Measurements from ENCODE around the gene NDFIP2. TPM values are rescaled to one million over a fixed set of nuclear protein-coding genes. Genes with fewer than 3 reads are reported as not detected.

Gene NDFIP2
- total and polyA plus RNA-seq, 10 of the 15 experiments (the other 5 are each of a cell fraction or from before 2014, with no cell fraction given), result 17.9 to 57.2 (median 30.6) TPM

DNA sequence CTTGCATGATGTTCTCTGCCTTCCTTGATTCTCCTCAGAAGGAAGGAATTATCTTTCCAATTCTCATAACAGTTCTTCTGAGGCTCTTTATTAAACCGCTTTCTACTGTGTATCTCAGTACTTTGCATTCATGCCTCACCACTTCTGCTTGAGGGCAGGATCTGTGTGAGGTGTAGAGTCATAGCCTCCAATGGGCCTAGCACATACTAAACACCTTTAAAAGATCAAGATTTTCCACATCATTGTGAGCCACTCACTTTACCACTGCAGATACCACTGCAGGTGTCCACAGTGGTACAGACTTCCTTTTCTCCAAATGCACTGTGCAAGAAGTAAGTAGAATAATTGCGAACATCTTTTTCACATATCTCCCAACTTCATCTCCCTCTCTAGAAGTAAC is 76.7 kb downstream of the NDFIP2 start:
- TF ChIP-seq SREBF1 (IDR thresholded peaks at IDR 0.05; ENCODE audit: low read length) (no peak), GATAD2B (conservative IDR thresholded peaks at IDR 0.05; ENCODE audit: low read depth) (no peak), TARDBP (IDR thresholded peaks at IDR 0.05; ENCODE audit: borderline replicate concordance) (no peak), IKZF1 (conservative IDR thresholded peaks at IDR 0.05) (no peak), TBL1XR1 (IDR thresholded peaks at IDR 0.05; ENCODE audit: low read depth, low read length) (no peak)
- TF ChIP-seq, protein P1, sequence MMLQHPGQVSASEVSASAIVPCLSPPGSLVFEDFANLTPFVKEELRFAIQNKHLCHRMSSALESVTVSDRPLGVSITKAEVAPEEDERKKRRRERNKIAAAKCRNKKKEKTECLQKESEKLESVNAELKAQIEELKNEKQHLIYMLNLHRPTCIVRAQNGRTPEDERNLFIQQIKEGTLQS (IDR thresholded peaks at IDR 0.05; ENCODE audit: borderline replicate concordance, extremely low read depth, low read depth, low read length), result no peak
- TF ChIP-seq, protein P2, sequence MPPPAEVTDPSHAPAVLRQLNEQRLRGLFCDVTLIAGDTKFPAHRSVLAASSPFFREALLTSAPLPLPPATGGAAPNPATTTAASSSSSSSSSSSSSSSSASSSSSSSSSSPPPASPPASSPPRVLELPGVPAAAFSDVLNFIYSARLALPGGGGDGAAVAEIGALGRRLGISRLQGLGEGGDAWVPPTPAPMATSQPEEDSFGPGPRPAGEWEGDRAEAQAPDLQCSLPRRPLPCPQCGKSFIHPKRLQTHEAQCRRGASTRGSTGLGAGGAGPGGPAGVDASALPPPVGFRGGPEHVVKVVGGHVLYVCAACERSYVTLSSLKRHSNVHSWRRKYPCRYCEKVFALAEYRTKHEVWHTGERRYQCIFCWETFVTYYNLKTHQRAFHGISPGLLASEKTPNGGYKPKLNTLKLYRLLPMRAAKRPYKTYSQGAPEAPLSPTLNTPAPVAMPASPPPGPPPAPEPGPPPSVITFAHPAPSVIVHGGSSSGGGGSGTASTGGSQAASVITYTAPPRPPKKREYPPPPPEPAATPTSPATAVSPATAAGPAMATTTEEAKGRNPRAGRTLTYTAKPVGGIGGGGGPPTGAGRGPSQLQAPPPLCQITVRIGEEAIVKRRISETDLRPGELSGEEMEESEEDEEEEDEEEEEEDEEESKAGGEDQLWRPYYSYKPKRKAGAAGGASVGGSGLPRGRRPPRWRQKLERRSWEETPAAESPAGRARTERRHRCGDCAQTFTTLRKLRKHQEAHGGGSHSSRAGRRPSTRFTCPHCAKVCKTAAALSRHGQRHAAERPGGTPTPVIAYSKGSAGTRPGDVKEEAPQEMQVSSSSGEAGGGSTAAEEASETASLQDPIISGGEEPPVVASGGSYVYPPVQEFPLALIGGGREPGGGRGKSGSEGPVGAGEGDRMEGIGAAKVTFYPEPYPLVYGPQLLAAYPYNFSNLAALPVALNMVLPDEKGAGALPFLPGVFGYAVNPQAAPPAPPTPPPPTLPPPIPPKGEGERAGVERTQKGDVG (CRISPR knock-in tag; IDR thresholded peaks at IDR 0.05), result no peak
- TF ChIP-seq, protein P3, sequence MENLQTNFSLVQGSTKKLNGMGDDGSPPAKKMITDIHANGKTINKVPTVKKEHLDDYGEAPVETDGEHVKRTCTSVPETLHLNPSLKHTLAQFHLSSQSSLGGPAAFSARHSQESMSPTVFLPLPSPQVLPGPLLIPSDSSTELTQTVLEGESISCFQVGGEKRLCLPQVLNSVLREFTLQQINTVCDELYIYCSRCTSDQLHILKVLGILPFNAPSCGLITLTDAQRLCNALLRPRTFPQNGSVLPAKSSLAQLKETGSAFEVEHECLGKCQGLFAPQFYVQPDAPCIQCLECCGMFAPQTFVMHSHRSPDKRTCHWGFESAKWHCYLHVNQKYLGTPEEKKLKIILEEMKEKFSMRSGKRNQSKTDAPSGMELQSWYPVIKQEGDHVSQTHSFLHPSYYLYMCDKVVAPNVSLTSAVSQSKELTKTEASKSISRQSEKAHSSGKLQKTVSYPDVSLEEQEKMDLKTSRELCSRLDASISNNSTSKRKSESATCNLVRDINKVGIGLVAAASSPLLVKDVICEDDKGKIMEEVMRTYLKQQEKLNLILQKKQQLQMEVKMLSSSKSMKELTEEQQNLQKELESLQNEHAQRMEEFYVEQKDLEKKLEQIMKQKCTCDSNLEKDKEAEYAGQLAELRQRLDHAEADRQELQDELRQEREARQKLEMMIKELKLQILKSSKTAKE (IDR thresholded peaks at IDR 0.05; ENCODE audit: low read depth, poor library complexity, severe bottlenecking), result no peak
- TF ChIP-seq, protein P4, sequence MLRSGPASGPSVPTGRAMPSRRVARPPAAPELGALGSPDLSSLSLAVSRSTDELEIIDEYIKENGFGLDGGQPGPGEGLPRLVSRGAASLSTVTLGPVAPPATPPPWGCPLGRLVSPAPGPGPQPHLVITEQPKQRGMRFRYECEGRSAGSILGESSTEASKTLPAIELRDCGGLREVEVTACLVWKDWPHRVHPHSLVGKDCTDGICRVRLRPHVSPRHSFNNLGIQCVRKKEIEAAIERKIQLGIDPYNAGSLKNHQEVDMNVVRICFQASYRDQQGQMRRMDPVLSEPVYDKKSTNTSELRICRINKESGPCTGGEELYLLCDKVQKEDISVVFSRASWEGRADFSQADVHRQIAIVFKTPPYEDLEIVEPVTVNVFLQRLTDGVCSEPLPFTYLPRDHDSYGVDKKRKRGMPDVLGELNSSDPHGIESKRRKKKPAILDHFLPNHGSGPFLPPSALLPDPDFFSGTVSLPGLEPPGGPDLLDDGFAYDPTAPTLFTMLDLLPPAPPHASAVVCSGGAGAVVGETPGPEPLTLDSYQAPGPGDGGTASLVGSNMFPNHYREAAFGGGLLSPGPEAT (IDR thresholded peaks at IDR 0.05; ENCODE audit: low read depth), result no peak
- TF ChIP-seq, protein P5, sequence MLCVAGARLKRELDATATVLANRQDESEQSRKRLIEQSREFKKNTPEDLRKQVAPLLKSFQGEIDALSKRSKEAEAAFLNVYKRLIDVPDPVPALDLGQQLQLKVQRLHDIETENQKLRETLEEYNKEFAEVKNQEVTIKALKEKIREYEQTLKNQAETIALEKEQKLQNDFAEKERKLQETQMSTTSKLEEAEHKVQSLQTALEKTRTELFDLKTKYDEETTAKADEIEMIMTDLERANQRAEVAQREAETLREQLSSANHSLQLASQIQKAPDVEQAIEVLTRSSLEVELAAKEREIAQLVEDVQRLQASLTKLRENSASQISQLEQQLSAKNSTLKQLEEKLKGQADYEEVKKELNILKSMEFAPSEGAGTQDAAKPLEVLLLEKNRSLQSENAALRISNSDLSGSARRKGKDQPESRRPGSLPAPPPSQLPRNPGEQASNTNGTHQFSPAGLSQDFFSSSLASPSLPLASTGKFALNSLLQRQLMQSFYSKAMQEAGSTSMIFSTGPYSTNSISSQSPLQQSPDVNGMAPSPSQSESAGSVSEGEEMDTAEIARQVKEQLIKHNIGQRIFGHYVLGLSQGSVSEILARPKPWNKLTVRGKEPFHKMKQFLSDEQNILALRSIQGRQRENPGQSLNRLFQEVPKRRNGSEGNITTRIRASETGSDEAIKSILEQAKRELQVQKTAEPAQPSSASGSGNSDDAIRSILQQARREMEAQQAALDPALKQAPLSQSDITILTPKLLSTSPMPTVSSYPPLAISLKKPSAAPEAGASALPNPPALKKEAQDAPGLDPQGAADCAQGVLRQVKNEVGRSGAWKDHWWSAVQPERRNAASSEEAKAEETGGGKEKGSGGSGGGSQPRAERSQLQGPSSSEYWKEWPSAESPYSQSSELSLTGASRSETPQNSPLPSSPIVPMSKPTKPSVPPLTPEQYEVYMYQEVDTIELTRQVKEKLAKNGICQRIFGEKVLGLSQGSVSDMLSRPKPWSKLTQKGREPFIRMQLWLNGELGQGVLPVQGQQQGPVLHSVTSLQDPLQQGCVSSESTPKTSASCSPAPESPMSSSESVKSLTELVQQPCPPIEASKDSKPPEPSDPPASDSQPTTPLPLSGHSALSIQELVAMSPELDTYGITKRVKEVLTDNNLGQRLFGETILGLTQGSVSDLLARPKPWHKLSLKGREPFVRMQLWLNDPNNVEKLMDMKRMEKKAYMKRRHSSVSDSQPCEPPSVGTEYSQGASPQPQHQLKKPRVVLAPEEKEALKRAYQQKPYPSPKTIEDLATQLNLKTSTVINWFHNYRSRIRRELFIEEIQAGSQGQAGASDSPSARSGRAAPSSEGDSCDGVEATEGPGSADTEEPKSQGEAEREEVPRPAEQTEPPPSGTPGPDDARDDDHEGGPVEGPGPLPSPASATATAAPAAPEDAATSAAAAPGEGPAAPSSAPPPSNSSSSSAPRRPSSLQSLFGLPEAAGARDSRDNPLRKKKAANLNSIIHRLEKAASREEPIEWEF (IDR thresholded peaks at IDR 0.05; ENCODE audit: insufficient replicate concordance, low read depth, low read length), result no peak
- no TSS peak for BruUV-seq (replicated peaks)
- CTCF ChIA-PET, result interaction anchor here (1.2 kb wide), 1 partner anchor 134 kb away, joined by 3 read pairs; no protein-coding TSS in a partner anchor
- FAIRE-seq, result no peak
- H3K27ac ChIP-seq (ENCODE audit: control insufficient read depth, insufficient read depth), result no peak overlapping the region
- no peaks in the 10 kb centered on the region for H3K27me3 ChIP-seq (replicated peaks in 1 of 2; ENCODE audit: control insufficient read depth in 2 of 2, insufficient read depth in 2 of 2, low read length in 1 of 2)
- H3K4me1 ChIP-seq (ENCODE audit: control insufficient read depth, insufficient read depth, low read length), result no peaks in the 10 kb centered on the region
- no peak for DNase-seq (ENCODE audit: low read depth, low spot score)
- no peak overlapping the region for H2AFZ ChIP-seq (ENCODE audit: control insufficient read depth, low read depth, low read length)
- SMC1A ChIA-PET (ENCODE audit: uncharacterized antibody, unreplicated experiment), result no interaction called here
- no peaks in the 10 kb centered on the region for H3K36me3 ChIP-seq (ENCODE audit: control insufficient read depth in 2 of 2, insufficient read depth in 2 of 2, low read length in 1 of 2)
- no peaks in the 10 kb centered on the region for H4K20me1 ChIP-seq (ENCODE audit: control insufficient read depth, insufficient read depth)
- H3K4me3 ChIP-seq, result no peak overlapping the region
- POLR2A ChIA-PET, result no interaction called here
- intact Hi-C loops (cut with micrococcal nuclease; ENCODE audit: unreplicated experiment), result no loop called here
- WGBS (ENCODE audit: insufficient coverage, insufficient replicate concordance, low lambda C conversion rate, missing lambda C conversion rate), result 52% methylated on average over 2 of the region's 2 CpGs
- no peak for ATAC-seq
- RAD21 ChIA-PET (ENCODE audit: unreplicated experiment), result no interaction called here
- no peaks in the 10 kb centered on the region for H3K79me2 ChIP-seq (ENCODE audit: control insufficient read depth, insufficient read depth, low read length)
- H3K4me2 ChIP-seq (ENCODE audit: control insufficient read depth, insufficient read depth), result no peak overlapping the region
- in situ Hi-C loops (cut with MboI), result no loop called here
- no peak overlapping the region for H3K9ac ChIP-seq (ENCODE audit: control insufficient read depth, insufficient read depth, low read length)
- no peaks in the 10 kb centered on the region; the same call in 2 of the 3 replicates for H3K9me3 ChIP-seq (replicated peaks; ENCODE audit: control insufficient read depth, insufficient read depth, low read length)
